GM12878 (cell line): ENCODE data around the gene SMTNL2.

Experiments
- POLR2A ChIP-seq: IDR thresholded peaks from 2 replicates; pipeline ENCODE4 v1.6.1; 2011; ENCODE audit warnings: low read depth, mild to moderate bottlenecking, low read length
- TF ChIP-seq, protein P1 (sequence below), 3 experiments: IDR thresholded peaks in 2 of 3; conservative IDR thresholded peaks in 1 of 3; 2 replicates each; pipeline ENCODE4 v1.5.1; 2011; ENCODE audit warnings: low read depth in 3 of 3, low read length in 3 of 3, mild to moderate bottlenecking in 3 of 3, control low read depth in 2 of 3, moderate library complexity in 2 of 3, inconsistent platforms in 1 of 3, mixed read lengths in 1 of 3; ENCODE audit not compliant: control insufficient read depth in 2 of 3, insufficient read depth in 1 of 3; ENCODE audit errors: extremely low read depth in 1 of 3

DNA sequence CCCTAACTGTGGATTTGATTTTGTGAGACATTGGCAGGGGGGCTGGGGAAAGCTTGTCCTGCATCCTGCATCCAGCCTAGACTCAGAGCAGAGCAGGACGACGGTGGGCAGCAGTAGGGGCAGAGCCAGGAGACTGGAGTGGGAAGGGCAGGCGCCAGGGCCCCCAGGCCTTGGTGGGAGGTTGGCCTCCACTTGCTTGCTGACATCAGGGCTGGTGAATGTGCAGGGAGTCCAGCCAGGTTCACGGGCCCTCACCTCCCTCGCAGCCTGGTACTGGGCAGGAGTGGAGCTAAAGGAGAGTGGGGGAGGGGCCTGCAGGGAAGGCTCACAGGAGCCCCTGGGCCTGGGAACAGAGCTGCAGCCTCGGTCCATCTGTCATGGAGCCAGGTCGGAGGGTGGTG is 2.2 kb upstream of the SMTNL2 start:
- TF ChIP-seq, protein P1, sequence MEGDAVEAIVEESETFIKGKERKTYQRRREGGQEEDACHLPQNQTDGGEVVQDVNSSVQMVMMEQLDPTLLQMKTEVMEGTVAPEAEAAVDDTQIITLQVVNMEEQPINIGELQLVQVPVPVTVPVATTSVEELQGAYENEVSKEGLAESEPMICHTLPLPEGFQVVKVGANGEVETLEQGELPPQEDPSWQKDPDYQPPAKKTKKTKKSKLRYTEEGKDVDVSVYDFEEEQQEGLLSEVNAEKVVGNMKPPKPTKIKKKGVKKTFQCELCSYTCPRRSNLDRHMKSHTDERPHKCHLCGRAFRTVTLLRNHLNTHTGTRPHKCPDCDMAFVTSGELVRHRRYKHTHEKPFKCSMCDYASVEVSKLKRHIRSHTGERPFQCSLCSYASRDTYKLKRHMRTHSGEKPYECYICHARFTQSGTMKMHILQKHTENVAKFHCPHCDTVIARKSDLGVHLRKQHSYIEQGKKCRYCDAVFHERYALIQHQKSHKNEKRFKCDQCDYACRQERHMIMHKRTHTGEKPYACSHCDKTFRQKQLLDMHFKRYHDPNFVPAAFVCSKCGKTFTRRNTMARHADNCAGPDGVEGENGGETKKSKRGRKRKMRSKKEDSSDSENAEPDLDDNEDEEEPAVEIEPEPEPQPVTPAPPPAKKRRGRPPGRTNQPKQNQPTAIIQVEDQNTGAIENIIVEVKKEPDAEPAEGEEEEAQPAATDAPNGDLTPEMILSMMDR (IDR thresholded peaks at IDR 0.05 in 2 of 3, conservative IDR thresholded peaks at IDR 0.05 in 1 of 3; ENCODE audit: control insufficient read depth in 2 of 3, extremely low read depth in 1 of 3, insufficient read depth in 1 of 3, low read depth in 3 of 3, low read length in 3 of 3): no peak
- no peak for TF ChIP-seq POLR2A
